NCI-H345 treated with DMSO at 0.1 percent for 48 hours (cell line): ENCODE data around the gene SLC12A5.
A peak's percentile ranks its signal among the peaks of the same experiment; 100 is the strongest.
"Not testable (repeated sequence)": the region's sequence is repeated elsewhere in the genome, so short reads cannot be mapped to it uniquely, and the experiment has no call there.

ENCODE experiments used
- DNase-seq: peaks from one replicate; lab custom pipeline; 2025; ENCODE audit not compliant: unreplicated experiment; lab: John Stamatoyannopoulos, UW

SLC12A5 gene

GRCh38 chr20:46073443-46073842 is 44.4 kb downstream of the SLC12A5 start:
- DNase-seq, result no peak

- no peak for DNase-seq
These were observed 45.0 kb downstream of the SLC12A5 start for GRCh38 chr20:46074006-46074405.

GRCh38 chr20:46076806-46077205 is 47.8 kb downstream of the SLC12A5 start:
- no peak for DNase-seq

DNA sequence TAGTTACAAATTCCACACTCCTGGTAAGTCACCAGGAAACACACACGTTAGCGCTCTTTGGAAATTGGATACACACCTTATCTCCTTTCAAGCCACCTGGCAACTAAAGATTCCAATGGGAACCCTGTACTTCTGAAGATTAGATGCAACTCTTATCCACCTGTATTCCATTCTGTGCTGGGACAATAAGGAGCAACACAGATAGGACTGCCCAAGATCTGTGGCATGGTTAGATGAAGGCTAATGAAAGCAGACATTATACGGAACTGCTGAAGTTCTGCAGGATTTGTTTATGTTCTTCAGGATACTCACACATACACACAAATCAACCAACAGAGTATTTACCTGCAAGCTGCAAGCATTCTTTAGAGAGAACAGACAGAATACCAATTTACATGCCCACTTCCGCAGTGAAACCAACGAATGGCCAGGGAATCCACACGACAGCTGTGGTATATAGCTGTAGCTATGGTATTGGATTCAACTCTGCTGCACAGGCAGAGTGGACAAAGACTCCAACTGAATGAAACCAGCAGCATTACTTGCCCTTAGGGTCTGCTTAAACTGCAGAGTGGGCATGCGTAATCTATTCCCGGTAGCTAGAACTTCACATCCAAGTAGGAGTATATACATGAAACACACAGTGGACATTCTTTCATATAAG is 48.8 kb downstream of the SLC12A5 start:
- DNase-seq, result no peak

- DNase-seq, result no peak
These were observed 49.9 kb downstream of the SLC12A5 start for GRCh38 chr20:46078954-46079353.

- no peak for DNase-seq
These were observed 52.1 kb downstream of the SLC12A5 start for GRCh38 chr20:46081074-46081473.

- no peak for DNase-seq
These were observed 54.1 kb downstream of the SLC12A5 start for GRCh38 chr20:46083101-46083500.

GRCh38 chr20:46083531-46084061 is 54.6 kb downstream of the SLC12A5 start:
- DNase-seq, result no peak

DNA sequence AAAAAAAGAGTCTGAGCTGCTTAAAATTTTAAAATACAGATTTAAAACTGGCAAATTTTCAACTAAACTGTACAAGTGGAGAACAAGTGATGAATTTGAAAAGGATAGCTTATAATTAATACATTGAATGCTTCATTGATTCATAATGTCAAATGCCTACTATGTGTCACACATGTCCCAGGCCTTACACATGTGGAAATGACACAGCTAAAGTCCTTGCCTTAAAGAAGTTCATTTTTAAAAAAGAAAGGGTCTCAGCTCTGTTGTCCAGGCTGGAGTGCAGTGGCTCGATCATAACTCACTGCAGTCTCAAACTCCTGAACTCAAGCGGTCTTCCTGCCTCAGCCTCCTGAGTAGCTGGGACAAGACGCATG is 55.8 kb downstream of the SLC12A5 start:
- DNase-seq, result no peak

GRCh38 chr20:46085179-46085851 is 56.3 kb downstream of the SLC12A5 start:
- no peak for DNase-seq

DNA sequence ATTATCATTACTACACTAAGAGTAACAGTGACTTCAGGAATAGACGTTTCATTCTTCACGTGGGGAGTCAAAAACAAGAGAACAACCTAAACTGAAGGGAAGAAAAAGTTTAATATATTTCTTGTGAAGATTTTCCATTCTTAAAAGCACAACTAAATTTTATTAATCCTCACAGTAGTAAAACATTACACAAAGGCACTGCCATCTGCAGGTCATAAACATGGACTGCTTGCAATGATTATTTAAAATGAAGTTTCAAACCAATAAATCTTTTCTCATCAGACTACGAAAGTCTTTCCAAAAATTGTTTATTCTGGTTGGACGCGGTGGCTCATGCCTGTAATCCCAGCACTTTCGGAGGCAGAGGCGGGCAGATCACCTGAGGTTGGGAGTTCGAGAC is 58.1 kb downstream of the SLC12A5 start:
- DNase-seq, result no peak

DNA sequence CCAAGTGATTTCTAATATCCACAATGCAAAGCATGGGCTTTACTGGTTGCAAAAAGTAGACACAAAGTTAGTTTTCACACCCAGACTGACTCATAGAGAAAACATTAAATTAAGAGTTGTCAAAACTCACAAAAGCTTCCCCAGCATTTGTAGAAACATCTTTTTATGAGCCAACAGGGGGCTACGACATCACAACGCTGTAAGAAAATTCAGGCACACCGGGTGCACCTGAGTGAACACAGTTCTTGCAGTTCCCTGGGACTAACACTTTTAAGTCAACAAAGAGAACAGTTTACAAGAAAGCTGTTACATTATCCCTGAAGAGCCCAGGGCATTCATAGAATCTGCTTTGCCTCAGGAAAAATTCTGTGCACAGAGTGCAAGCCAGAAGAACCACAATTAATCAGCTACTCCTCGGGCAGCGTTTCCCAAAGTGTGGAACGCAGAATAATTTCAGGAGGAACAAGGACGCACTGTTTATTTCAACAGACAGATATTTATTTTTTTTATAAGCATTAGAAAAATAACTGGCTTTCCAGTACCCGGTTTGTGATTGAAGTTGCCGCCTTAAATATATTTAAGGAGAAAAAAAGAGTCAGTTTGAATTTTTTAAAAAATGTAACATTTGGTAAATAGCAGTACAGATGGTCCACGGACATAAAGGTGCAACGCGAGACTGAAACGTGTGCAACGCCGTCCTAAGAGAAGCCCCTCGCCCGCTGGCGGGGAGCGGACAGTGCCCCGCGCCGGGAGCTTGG is 59.6 kb downstream of the SLC12A5 start:
- DNase-seq, result no peak

- no peak for DNase-seq
These were observed 60.1 kb downstream of the SLC12A5 start for GRCh38 chr20:46089167-46089416.

DNA sequence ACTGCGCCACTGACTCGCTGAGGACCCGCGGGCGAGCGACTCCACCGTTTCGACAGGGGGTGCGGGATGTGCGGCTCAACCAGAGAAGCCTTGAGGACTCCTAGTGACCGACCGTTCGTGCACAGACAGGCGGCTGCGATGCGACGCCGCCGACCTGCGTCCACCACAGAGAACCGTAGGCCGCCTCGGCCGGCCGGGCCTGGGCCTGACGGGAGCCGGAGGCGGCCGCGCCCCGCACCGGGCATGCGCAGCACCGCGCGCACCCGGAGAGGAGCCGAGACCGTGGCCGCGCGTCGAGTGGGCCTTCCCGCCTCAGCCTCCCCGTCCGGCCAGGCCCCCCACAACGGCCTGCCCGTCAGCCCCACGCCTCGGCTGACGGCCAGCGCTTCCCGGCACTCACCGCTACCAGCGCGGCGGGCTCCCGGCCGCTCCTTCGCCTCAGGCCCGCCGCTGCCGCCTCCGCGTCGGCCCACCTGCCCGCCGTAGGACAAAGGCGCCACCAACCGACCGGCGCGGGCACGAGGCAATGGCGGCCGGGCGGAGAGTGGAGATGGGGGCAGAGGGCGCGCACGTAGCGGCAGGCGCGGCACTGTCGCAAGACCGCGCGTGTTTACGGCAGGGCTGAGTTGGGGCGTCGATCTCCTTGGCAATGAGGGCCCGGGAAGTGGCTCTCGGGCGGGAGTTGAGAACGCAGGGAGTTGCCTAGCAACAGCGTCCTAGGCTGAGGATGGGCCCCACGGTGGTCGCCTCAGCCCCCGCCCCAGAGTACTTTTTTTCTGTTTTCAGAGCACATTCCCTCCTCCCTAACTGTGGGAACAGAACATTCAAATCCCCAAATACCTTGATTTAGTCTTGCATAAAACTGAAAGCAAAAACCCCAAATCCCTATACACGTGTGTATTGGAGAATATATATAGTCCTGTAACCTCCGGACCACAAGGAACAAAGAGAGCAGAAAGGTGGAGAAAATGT is 60.7 kb downstream of the SLC12A5 start, which contains the start of gene NCOA5:
NCOA5 (minus strand) TSS at position 546 of the 972 bp plus-strand sequence. CDS start 10,538 bp downstream, outside the sequence.
- peak; percentile 97 for DNase-seq

DNA sequence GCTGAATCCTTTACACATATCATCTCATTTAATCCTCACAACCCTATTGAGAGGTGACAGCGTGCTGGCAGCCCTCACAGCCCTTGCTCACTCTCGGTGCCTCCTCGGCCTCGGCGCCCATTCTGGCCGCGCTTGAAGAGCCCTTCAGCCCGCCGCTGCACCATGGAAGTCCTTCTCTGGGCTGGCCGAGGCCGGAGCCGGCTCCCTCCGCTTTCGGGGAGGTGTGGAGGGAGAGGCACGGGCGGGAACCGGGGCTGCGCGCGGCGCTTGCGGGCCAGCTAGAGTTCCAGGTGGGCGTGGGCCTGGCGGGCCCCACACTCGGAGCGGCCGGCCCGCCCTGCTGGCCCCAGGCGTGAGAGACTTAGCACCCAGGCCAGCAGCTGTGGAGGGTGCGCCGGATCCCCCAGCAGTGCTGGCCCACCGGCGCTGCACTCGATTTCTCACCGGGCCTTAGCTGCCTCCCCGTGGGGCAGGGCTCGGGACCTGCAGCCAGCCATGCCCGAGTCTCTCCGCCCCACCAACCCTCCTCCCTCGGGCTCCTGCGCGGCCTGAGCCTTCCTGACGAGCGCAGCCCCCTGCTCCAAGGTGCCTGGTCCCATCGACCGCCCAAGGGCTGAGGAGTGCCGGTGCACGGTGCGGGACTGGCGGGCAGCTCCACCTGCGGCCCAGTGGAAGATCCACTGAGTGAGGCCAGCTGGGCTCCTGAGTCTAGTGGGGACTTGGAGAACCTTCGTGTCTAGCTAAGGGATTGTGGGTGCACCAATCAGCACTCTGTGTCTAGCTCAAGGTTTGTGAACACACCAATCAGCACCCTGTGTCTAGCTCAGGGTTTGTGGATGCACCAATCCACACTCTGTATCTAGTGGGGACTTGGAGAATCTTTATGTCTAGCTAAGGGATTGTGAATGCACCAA is 62.9 kb downstream of the SLC12A5 start:
- not testable (repeated sequence) for DNase-seq

DNA sequence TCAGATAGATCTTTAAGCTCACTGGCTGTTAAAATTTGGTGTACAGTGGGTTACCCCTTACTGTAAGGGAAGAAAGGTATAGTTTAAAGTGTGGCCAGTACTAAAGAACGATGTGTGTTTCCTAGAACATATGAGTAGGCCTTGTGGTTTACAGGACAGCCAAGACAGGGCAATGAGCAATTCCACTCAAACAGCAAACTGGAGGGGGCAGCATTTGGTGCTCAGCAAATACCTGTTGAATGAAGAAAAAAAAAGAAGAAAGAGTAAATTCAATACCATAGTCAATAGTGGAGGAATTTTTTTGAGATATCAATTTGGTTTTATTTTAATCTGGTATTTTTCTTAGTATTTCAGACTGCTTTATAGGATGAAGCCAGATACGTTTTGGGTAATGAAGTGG is 64.5 kb downstream of the SLC12A5 start:
- DNase-seq, result no peak

GRCh38 chr20:46099491-46100287 is 70.7 kb downstream of the SLC12A5 start:
- no peak for DNase-seq

DNA sequence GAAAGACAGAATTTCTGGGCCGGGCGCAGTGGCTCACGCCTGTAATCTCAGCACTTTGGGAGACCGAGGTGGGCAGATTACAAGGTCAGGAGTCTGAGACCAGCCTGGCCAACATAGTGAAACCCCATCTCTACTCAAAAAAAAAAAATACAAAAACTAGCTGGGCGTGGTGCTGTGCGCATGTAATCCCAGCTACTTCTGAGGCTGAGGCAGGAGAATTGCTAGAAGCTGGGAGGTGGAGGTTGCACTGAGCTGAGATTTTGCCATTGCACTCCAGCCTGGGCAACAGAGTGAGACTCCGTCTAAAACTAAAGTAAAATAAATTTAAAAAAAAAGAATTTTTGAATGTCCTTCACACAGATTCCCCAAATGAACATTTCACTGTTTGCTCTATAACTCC is 71.4 kb downstream of the SLC12A5 start:
- DNase-seq, result not testable (repeated sequence)

GRCh38 chr20:46100988-46101387 is 72.0 kb downstream of the SLC12A5 start:
- no peak for DNase-seq
